SK-N-MC (cell line): ENCODE measurements around the gene MYOF.

Experiments used
- DNase-seq: peaks from one replicate; pipeline ENCODE4 v3.0.0-alpha.2; 2011; ENCODE audit warnings: low read depth, low spot score
- H3K27ac ChIP-seq: fragments of 200-600 bp; sonication (generic); 2 replicates; pipeline ENCODE4 v1.5.1; 2016; ENCODE audit warnings: mixed run types
- H3K36me3 ChIP-seq: fragments of 200-600 bp; sonication (generic); 2 replicates; pipeline ENCODE4 v1.6.1; 2017; ENCODE audit warnings: antibody characterized with exemption, low read length, mixed read lengths; ENCODE audit not compliant: insufficient read depth
- H3K4me3 ChIP-seq: fragments of 200-600 bp; sonication (generic); 2 replicates; pipeline ENCODE4 v1.5.1; 2016
- H3K9ac ChIP-seq: fragments of 200-600 bp; sonication (generic); 2 replicates; pipeline ENCODE4 v1.8.0; 2017; ENCODE audit warnings: mixed run types, mixed read lengths; ENCODE audit not compliant: insufficient read length
- H3K9me3 ChIP-seq: fragments of 200-600 bp; sonication (generic); 2 replicates; pipeline ENCODE4 v1.6.1; 2017; ENCODE audit warnings: low read depth, mild to moderate bottlenecking, antibody characterized with exemption, low read length, moderate library complexity, mixed read lengths
- EZH2 ChIP-seq: fragments of 200-600 bp; sonication (generic); IDR thresholded peaks from one replicate; pipeline ENCODE4 v1.6.1; 2017; ENCODE audit warnings: antibody characterized with exemption
- FOXP2 ChIP-seq: optimal IDR thresholded peaks from 2 replicates; pipeline ENCODE3; 2011; ENCODE audit warnings: mild to moderate bottlenecking, moderate library complexity; ENCODE audit not compliant: insufficient read depth; ENCODE audit errors: extremely low read length, control extremely low read depth
- POLR2AphosphoS5 ChIP-seq: IDR thresholded peaks from 2 replicates; pipeline ENCODE4 v1.6.1; 2012; ENCODE audit warnings: mild to moderate bottlenecking, low read depth, low read length, borderline replicate concordance

Gene MYOF

DNA sequence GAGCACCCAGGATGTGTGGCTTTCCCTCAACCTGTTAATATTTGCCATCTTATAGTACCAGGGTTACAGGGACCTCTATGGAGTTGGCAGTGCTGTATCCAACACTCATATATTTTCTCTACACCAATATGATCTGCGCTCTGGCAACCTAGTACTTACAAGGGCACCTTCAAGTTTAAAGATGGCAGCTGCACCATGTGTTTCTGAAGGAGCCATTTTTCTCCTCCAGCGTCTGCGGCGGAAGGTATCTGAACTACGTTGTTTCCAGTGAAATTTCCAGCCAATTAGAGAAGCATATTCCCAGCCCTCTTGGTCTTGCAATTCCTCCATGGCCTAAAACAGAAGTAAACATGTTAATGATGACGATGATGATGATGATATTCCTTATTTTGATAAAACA is 125.6 kb downstream of the MYOF start:
- no peak overlapping the region for H3K9ac ChIP-seq
- no peak overlapping the region for H3K4me3 ChIP-seq
- no peak for TF ChIP-seq FOXP2
- TF ChIP-seq POLR2AphosphoS5, result no peak
- no peak for TF ChIP-seq EZH2
- DNase-seq, result no peak
- no peak overlapping the region for H3K27ac ChIP-seq
- no peaks in the 10 kb centered on the region for H3K36me3 ChIP-seq
- H3K9me3 ChIP-seq, result no peaks in the 10 kb centered on the region

GRCh38 chr10:93352638-93353383 is 129.3 kb downstream of the MYOF start:
- Histone ChIP-seq H3K9ac (no peak overlapping the region), H3K27ac (no peak overlapping the region), H3K36me3 (no peaks in the 10 kb centered on the region), H3K4me3 (no peak overlapping the region), H3K9me3 (no peaks in the 10 kb centered on the region)
- DNase-seq, result no peak
- TF ChIP-seq EZH2, result no peak
- TF ChIP-seq FOXP2, result no peak
- no peak for TF ChIP-seq POLR2AphosphoS5

GRCh38 chr10:93346694-93347093 is 135.4 kb downstream of the MYOF start:
- Histone ChIP-seq H3K9me3 (no peaks in the 10 kb centered on the region), H3K36me3 (no peaks in the 10 kb centered on the region), H3K4me3 (no peak overlapping the region), H3K27ac (no peak overlapping the region), H3K9ac (no peak overlapping the region)
- no peak for TF ChIP-seq EZH2
- TF ChIP-seq POLR2AphosphoS5, result no peak
- TF ChIP-seq FOXP2, result no peak
- DNase-seq, result no peak

DNA sequence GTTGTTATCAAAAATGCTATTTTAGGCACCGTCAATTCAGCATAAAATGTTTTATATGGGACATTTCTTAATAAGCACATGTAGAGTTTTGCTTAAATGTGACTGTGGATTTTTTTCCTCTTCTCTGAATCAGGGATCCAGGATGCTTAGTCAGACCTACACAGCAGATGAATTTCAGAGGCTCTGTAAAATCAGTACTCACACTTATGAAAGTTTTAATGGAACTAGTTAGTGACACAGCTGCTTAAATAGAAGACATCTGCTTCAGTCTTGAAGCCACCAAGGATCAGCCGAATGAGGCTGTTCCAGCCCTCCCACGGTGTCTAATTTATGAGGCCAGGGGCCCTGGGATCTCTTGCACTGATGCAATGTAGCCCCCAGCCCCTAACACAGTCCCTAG is 136.0 kb downstream of the MYOF start:
- TF ChIP-seq FOXP2 (no peak), EZH2 (no peak), POLR2AphosphoS5 (no peak)

DNA sequence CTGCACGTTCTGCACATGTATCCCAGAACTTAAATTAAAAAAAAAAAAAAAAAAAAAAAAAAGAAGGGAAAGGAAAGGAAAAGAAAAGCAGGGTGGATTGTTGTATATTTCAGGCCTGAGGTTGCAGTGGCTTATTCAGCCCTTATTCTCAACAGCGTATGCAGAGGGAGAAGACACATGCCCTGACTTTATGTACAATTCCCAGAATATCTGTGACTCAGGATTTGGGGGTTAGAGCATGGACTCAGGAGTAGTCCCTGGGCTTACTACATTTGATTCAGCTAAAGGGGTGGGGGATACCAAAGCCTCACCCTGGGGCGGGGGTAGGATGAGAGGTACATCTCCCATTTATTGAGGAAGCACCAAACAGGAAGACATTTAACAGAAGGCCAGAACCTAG is 137.4 kb downstream of the MYOF start:
- Histone ChIP-seq H3K9ac (no peak overlapping the region), H3K9me3 (no peaks in the 10 kb centered on the region), H3K4me3 (no peak overlapping the region), H3K27ac (no peak overlapping the region), H3K36me3 (no peaks in the 10 kb centered on the region)
- TF ChIP-seq FOXP2 (no peak), POLR2AphosphoS5 (no peak)
- DNase-seq, result no peak

More for the DNA sequence above, 136.0 kb downstream of the MYOF start:
- DNase-seq, result no peak
- Histone ChIP-seq H3K36me3 (no peaks in the 10 kb centered on the region), H3K4me3 (no peak overlapping the region), H3K9me3 (no peaks in the 10 kb centered on the region), H3K27ac (no peak overlapping the region), H3K9ac (no peak overlapping the region)

GRCh38 chr10:93342921-93343320 is 139.2 kb downstream of the MYOF start:
- no peak for TF ChIP-seq FOXP2
- no peak for TF ChIP-seq EZH2
- no peak for TF ChIP-seq POLR2AphosphoS5
- Histone ChIP-seq H3K9ac (no peak overlapping the region), H3K9me3 (no peaks in the 10 kb centered on the region), H3K27ac (no peak overlapping the region), H3K4me3 (no peak overlapping the region), H3K36me3 (no peaks in the 10 kb centered on the region)
- no peak for DNase-seq

GRCh38 chr10:93342366-93342765 is 139.8 kb downstream of the MYOF start:
- Histone ChIP-seq H3K4me3 (no peak overlapping the region), H3K27ac (no peak overlapping the region), H3K36me3 (no peaks in the 10 kb centered on the region), H3K9me3 (no peaks in the 10 kb centered on the region), H3K9ac (no peak overlapping the region)
- TF ChIP-seq FOXP2 (no peak), POLR2AphosphoS5 (no peak), EZH2 (no peak)
- DNase-seq, result no peak

GRCh38 chr10:93337309-93337721 is 144.8 kb downstream of the MYOF start:
- Histone ChIP-seq H3K9me3 (no peaks in the 10 kb centered on the region), H3K36me3 (no peaks in the 10 kb centered on the region), H3K4me3 (no peak overlapping the region), H3K9ac (no peak overlapping the region), H3K27ac (no peak overlapping the region)
- no peak for DNase-seq
- TF ChIP-seq POLR2AphosphoS5 (no peak), FOXP2 (no peak), EZH2 (no peak)

GRCh38 chr10:93336678-93337077 is 145.5 kb downstream of the MYOF start:
- no peak for DNase-seq
- TF ChIP-seq FOXP2, result no peak
- no peak for TF ChIP-seq EZH2
- TF ChIP-seq POLR2AphosphoS5, result no peak
- H3K4me3 ChIP-seq, result no peak overlapping the region
- H3K27ac ChIP-seq, result no peak overlapping the region
- H3K9ac ChIP-seq, result no peak overlapping the region
- H3K36me3 ChIP-seq, result no peaks in the 10 kb centered on the region
- H3K9me3 ChIP-seq, result no peaks in the 10 kb centered on the region
